OCI-LY1 (cell line): ENCODE measurements around the gene LAMA5.

Experiments used
- H2AFZ ChIP-seq: fragments of 200-600 bp; sonication (generic), shearing (Covaris generic); 2 replicates; pipeline ENCODE4 v1.6.0; 2014; ENCODE audit warnings: antibody characterized with exemption, mild to moderate bottlenecking, low read length
- H3F3A ChIP-seq: fragments of 200-600 bp; sonication (generic), shearing (Covaris generic); 2 replicates; pipeline ENCODE4 v1.6.0; 2014; ENCODE audit warnings: mild to moderate bottlenecking, antibody characterized with exemption, low read length, moderate library complexity; ENCODE audit not compliant: insufficient read depth
- H3K27ac ChIP-seq: fragments of 200-600 bp; sonication (generic); 2 replicates; pipeline ENCODE4 v1.5.1; 2014; ENCODE audit warnings: low read length, mixed run types, mild to moderate bottlenecking, low read depth; ENCODE audit not compliant: poor library complexity, severe bottlenecking
- H3K27me3 ChIP-seq: fragments of 200-600 bp; sonication (generic); 2 replicates; pipeline ENCODE4 v1.6.0; 2014; ENCODE audit warnings: antibody characterized with exemption, mild to moderate bottlenecking, low read length, moderate library complexity; ENCODE audit not compliant: insufficient read depth
- H3K36me3 ChIP-seq: fragments of 200-600 bp; sonication (generic); 2 replicates; pipeline ENCODE4 v1.6.1; 2014; ENCODE audit warnings: mild to moderate bottlenecking, antibody characterized with exemption, low read length, moderate library complexity, mixed read lengths; ENCODE audit not compliant: insufficient read depth
- H3K4me1 ChIP-seq: fragments of 200-600 bp; sonication (generic); 2 replicates; pipeline ENCODE4 v1.5.1; 2014; ENCODE audit warnings: mild to moderate bottlenecking, low read length, moderate library complexity; ENCODE audit not compliant: insufficient read depth, severe bottlenecking
- H3K4me2 ChIP-seq: fragments of 200-600 bp; sonication (generic), shearing (Covaris generic); 2 replicates; pipeline ENCODE4 v1.6.1; 2014; ENCODE audit warnings: low read length
- H3K4me3 ChIP-seq: fragments of 200-600 bp; sonication (generic); 2 replicates; pipeline ENCODE4 v1.5.1; 2014; ENCODE audit warnings: low read length, low read depth, mild to moderate bottlenecking, mixed read lengths; ENCODE audit not compliant: poor library complexity, severe bottlenecking
- H3K79me2 ChIP-seq: fragments of 200-600 bp; shearing (Covaris generic); 2 replicates; pipeline ENCODE4 v1.6.1; 2016; ENCODE audit warnings: mixed run types, low read length, mixed read lengths; ENCODE audit not compliant: insufficient read depth
- H3K9ac ChIP-seq: fragments of 200-600 bp; sonication (generic), shearing (Covaris generic); 2 replicates; pipeline ENCODE4 v1.6.1; 2014; ENCODE audit warnings: mild to moderate bottlenecking, low read length, mixed read lengths
- H3K9me2 ChIP-seq: fragments of 200-600 bp; sonication (generic), shearing (Covaris generic); 2 replicates; pipeline ENCODE4 v1.6.1; 2014; ENCODE audit warnings: low read depth, mild to moderate bottlenecking, low read length, mixed read lengths
- H3K9me3 ChIP-seq: fragments of 200-600 bp; shearing (Covaris generic); 2 replicates; pipeline ENCODE4 v1.6.1; 2014; ENCODE audit warnings: low read length, mixed read lengths
- H4K20me1 ChIP-seq: fragments of 200-600 bp; sonication (generic), shearing (Covaris generic); 2 replicates; pipeline ENCODE4 v1.6.0; 2016; ENCODE audit warnings: mild to moderate bottlenecking, low read length; ENCODE audit not compliant: insufficient read depth
- EZH2 ChIP-seq: fragments of 200-600 bp; sonication (generic), shearing (Covaris generic); IDR thresholded peaks from 2 replicates; pipeline ENCODE4 v1.8.0; 2017; ENCODE audit warnings: borderline replicate concordance, mixed run types, mild to moderate bottlenecking, antibody characterized with exemption, low read length, moderate library complexity, mixed read lengths
- TF ChIP-seq, protein P1 (sequence below): fragments of 200-600 bp; sonication (generic), shearing (Covaris generic); IDR thresholded peaks from 2 replicates; pipeline ENCODE4 v1.5.1; 2017; ENCODE audit warnings: mild to moderate bottlenecking, antibody characterized with exemption, low read length, moderate library complexity, mixed read lengths

Gene LAMA5

DNA sequence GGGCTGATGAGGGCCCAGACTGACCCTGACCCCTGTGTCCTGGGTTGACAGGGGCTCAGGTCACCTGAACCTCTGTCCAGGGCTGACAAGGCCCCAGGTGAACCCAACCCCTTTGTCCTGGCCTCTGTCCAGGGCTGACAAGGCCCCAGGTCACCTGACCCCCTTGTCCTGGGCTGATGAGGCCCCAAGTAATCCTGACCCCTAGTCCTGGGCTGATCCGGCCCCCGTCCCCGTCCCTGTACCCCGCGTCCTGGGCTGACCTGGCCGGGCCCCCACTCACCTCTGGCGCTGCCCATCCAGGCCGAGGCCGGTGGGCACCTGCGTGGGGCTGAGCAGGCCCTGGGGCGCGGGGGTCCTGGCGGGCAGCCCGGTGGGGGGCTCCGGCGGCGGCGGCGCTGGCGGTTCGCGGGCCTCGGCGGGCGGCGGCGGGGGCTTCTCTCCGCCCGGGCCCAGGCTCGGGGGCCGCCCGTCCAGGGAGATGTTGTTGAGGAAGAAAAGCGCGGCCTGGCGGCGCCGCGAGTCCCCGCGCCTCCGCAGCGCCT, 39.6 kb upstream of the LAMA5 start:
- Histone ChIP-seq H3K27ac (no peak overlapping the region), H3F3A (no peaks in the 10 kb centered on the region), H3K9me2 (no peaks in the 10 kb centered on the region), H3K4me2 (peak overlapping the region; percentile 89), H3K9me3 (no peaks in the 10 kb centered on the region), H3K27me3 (no peaks in the 10 kb centered on the region; the same call in 1 of the 2 replicates), H4K20me1 (no peaks in the 10 kb centered on the region), H2AFZ (no peak overlapping the region), H3K9ac (peak overlapping the region; percentile 94), H3K36me3 (peaks cover 13% of the 10 kb centered on the region; the same call in 1 of the 2 replicates), H3K4me1 (peaks cover 43% of the 10 kb centered on the region), H3K4me3 (peak overlapping the region; percentile 84), H3K79me2 (0 out of 2 replicates have a peak, but pooled peaks cover 4% of the 10 kb centered on the region)
- no peak for TF ChIP-seq EZH2
- TF ChIP-seq, protein P1, sequence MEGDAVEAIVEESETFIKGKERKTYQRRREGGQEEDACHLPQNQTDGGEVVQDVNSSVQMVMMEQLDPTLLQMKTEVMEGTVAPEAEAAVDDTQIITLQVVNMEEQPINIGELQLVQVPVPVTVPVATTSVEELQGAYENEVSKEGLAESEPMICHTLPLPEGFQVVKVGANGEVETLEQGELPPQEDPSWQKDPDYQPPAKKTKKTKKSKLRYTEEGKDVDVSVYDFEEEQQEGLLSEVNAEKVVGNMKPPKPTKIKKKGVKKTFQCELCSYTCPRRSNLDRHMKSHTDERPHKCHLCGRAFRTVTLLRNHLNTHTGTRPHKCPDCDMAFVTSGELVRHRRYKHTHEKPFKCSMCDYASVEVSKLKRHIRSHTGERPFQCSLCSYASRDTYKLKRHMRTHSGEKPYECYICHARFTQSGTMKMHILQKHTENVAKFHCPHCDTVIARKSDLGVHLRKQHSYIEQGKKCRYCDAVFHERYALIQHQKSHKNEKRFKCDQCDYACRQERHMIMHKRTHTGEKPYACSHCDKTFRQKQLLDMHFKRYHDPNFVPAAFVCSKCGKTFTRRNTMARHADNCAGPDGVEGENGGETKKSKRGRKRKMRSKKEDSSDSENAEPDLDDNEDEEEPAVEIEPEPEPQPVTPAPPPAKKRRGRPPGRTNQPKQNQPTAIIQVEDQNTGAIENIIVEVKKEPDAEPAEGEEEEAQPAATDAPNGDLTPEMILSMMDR: no peak

DNA sequence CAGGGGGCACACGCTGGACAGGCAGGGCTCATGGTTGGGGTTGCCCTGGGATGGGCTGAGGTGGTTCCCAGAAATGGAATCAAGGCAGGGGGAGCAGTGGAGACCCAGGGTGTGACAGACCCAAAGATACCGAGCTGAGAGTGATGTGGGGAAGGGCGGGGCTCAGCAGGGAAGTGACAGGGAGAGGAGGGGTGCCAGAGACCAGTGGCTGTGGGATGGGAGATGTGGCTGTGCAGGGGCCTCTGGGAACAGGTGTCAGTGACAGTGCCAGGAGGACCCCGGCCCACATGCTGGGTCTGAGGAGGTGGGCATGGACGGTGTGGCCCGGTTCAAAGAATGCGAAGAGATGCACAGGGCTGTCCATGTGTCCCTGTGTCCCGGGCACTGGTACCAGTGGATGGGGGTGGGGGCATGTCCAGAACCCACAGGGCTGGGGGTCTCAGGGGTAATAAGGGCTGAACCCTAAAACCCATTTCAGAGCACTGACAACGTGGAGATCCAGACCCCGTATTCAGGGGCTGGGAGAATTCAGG, 38.9 kb upstream of the LAMA5 start:
- peak overlapping the region; percentile 84 for H3K4me3 ChIP-seq
- TF ChIP-seq, protein P1: no peak
- no peaks in the 10 kb centered on the region for H4K20me1 ChIP-seq
- H3K9me3 ChIP-seq: no peaks in the 10 kb centered on the region
- no peak overlapping the region for H3K27ac ChIP-seq
- H3K27me3 ChIP-seq: no peaks in the 10 kb centered on the region
- H3F3A ChIP-seq: no peaks in the 10 kb centered on the region
- H3K79me2 ChIP-seq: 0 out of 2 replicates have a peak, but pooled peaks cover 4% of the 10 kb centered on the region
- no peaks in the 10 kb centered on the region for H3K9me2 ChIP-seq
- peak overlapping the region; percentile 89 for H3K4me2 ChIP-seq
- peaks cover 13% of the 10 kb centered on the region; the same call in 1 of the 2 replicates for H3K36me3 ChIP-seq
- H3K4me1 ChIP-seq: peaks cover 50% of the 10 kb centered on the region
- H3K9ac ChIP-seq: peak overlapping the region; percentile 94
- H2AFZ ChIP-seq: no peak overlapping the region

DNA sequence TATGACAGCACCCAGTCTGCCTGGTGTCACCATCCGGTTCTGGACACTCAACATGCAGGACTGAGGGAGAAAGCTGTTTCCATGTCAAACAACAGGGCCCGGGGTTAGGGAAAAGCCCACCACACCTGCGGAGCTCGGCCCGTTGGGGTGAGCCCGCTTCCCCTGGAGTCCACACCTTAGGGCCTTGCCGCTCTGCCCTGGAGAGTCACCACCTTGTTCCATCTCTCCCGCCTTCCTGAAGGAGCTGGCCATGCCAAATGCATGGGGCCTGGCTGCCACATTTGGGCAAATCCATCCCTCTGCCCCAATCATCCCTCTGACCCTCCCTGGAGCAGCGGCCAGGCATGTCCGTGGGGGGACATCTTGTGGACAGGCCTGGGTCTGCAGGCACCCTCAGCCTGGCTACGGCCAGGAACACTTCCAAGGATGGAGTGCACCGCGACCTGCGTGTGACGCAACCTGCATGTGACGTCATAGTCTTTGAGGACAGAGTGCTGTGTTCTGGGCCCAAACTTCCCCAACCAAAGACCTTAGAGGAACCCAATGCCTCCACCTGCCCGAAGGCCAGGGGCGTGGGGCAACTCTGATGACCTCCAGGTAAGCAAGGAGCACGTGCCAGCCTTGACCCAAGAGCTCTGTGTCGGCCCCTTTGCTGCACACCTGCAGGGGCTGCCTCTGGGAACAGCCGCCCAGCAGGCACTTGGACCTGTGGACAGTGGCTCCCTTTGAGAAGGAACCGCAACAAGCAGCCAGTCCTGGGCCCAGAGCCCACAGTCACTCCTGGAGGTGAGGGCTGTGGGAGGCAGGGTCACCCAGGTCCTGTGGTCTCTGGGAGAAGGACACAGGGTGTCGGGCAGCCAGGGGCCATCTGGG, 38.2 kb upstream of the LAMA5 start:
- peak overlapping the region; percentile 94; the same call in 1 of the 2 replicates for H3K9ac ChIP-seq
- no peaks in the 10 kb centered on the region for H3F3A ChIP-seq
- H3K4me1 ChIP-seq: peaks cover 56% of the 10 kb centered on the region
- TF ChIP-seq, protein P1: no peak
- TF ChIP-seq EZH2: no peak
- H3K9me2 ChIP-seq: no peaks in the 10 kb centered on the region
- H3K27ac ChIP-seq: no peak overlapping the region
- H3K9me3 ChIP-seq: no peaks in the 10 kb centered on the region
- H4K20me1 ChIP-seq: no peaks in the 10 kb centered on the region
- no peak overlapping the region for H2AFZ ChIP-seq
- H3K27me3 ChIP-seq: no peaks in the 10 kb centered on the region
- H3K79me2 ChIP-seq: 0 out of 2 replicates have a peak, but pooled peaks cover 4% of the 10 kb centered on the region
- H3K4me2 ChIP-seq: peak overlapping the region; percentile 89
- H3K4me3 ChIP-seq: peak overlapping the region; percentile 84
- peaks cover 13% of the 10 kb centered on the region; the same call in 1 of the 2 replicates for H3K36me3 ChIP-seq
